H1 (cell line): ENCODE results near the gene EIF3B. TPM values are rescaled to one million over a fixed set of nuclear protein-coding genes. Genes with fewer than 3 reads are reported as not detected.
A peak's percentile ranks its signal among the peaks of the same experiment; 100 is the strongest.

ENCODE experiments used
- CTCF ChIA-PET: fragments of 300-600 bp; sonication (Branson Sonifier 250); formaldehyde crosslinking; loops from one replicate; lab custom pipeline; 2021; ENCODE audit not compliant: partially characterized antibody; lab: Charles Lee
- POLR2A ChIA-PET: fragments of 300-600 bp; sonication (Branson Sonifier 250); formaldehyde crosslinking; loops from one replicate; lab custom pipeline; 2021; ENCODE audit warnings: inconsistent platforms; ENCODE audit not compliant: partially characterized antibody; lab: Charles Lee
- DNase-seq, 2 experiments: peaks; one replicate each; pipeline versions ENCODE4 v3.0.0 to v3.0.0-alpha.2; 2010 to 2022; ENCODE audit warnings: low spot score in 2 of 2, low read depth in 1 of 2, mixed read lengths in 1 of 2
- FAIRE-seq: peaks from 2 replicates; lab custom pipeline; 2011; peaks lifted over from hg19 to GRCh38; lab: Jason Lieb, UNC
- H2AFZ ChIP-seq: 2 replicates; pipeline ENCODE4 v1.8.1; 2012; ENCODE audit warnings: low read length, inconsistent platforms
- H2AK5ac ChIP-seq: 2 replicates; pipeline ENCODE4 v1.6.1; 2013; ENCODE audit warnings: low read depth, low read length
- H2BK120ac ChIP-seq: replicated peaks from 2 replicates; pipeline ENCODE3; 2013; ENCODE audit warnings: low read depth, low read length, inconsistent platforms
- H2BK12ac ChIP-seq: 2 replicates; pipeline ENCODE4 v1.6.1; 2013; ENCODE audit warnings: low read depth, low read length
- H2BK15ac ChIP-seq: 2 replicates; pipeline ENCODE4 v1.6.1; 2013; ENCODE audit warnings: low read length
- H2BK20ac ChIP-seq: 2 replicates; pipeline ENCODE4 v1.6.1; 2013; ENCODE audit warnings: low read length
- H2BK5ac ChIP-seq: 2 replicates; pipeline ENCODE4 v1.6.1; 2013; ENCODE audit warnings: low read depth, low read length
- H3K14ac ChIP-seq: 2 replicates; pipeline ENCODE4 v1.6.1; 2013; ENCODE audit warnings: inconsistent platforms; ENCODE audit not compliant: insufficient read length
- H3K18ac ChIP-seq: 2 replicates; pipeline ENCODE4 v1.6.1; 2013; ENCODE audit warnings: low read length; ENCODE audit errors: extremely low read depth
- H3K23ac ChIP-seq: 2 replicates; pipeline ENCODE4 v1.6.1; 2013; ENCODE audit warnings: inconsistent platforms; ENCODE audit not compliant: insufficient read length
- H3K23me2 ChIP-seq: 2 replicates; pipeline ENCODE4 v1.6.1; 2013; ENCODE audit warnings: low read depth, low read length
- H3K27ac ChIP-seq: 2 replicates; pipeline ENCODE4 v1.6.1; 2011; ENCODE audit warnings: low read depth, low read length, inconsistent platforms
- H3K27me3 ChIP-seq, 4 experiments: replicated peaks in 1 of 4; 1 replicate in 1 of 4; 2 replicates in 3 of 4; pipeline versions ENCODE4 v1.6.1 to v1.8.1; 2011 to 2013; ENCODE audit warnings: low read length in 3 of 4, mild to moderate bottlenecking in 3 of 4, inconsistent platforms in 2 of 4, mixed read lengths in 2 of 4, moderate library complexity in 1 of 4; ENCODE audit not compliant: control insufficient read depth in 3 of 4, insufficient read depth in 3 of 4; ENCODE audit errors: extremely low read depth in 1 of 4
- H3K36me3 ChIP-seq, 4 experiments: 2 replicates each; pipeline versions ENCODE4 v1.6.1 to v1.8.1; 2011 to 2013; ENCODE audit warnings: mild to moderate bottlenecking in 4 of 4, low read length in 3 of 4, moderate library complexity in 2 of 4, control low read depth in 1 of 4, inconsistent platforms in 1 of 4; ENCODE audit not compliant: insufficient read depth in 4 of 4, control insufficient read depth in 2 of 4
- H3K4ac ChIP-seq: replicated peaks from 2 replicates; pipeline ENCODE3; 2013; ENCODE audit warnings: low read length, low read depth, mixed read lengths, inconsistent platforms; ENCODE audit not compliant: insufficient read length
- H3K4me1 ChIP-seq, 4 experiments: replicated peaks in 1 of 4; 1 replicate in 1 of 4; 2 replicates in 3 of 4; pipeline versions ENCODE4 v1.6.1 to v1.8.1; 2011 to 2013; ENCODE audit warnings: low read length in 3 of 4, inconsistent platforms in 2 of 4, mixed read lengths in 1 of 4; ENCODE audit not compliant: insufficient read depth in 4 of 4, control insufficient read depth in 3 of 4
- H3K4me2 ChIP-seq, 2 experiments: 2 replicates each; pipeline versions ENCODE4 v1.6.1 to v1.8.1; 2011 to 2013; ENCODE audit warnings: low read depth in 2 of 2, low read length in 2 of 2, control low read depth in 1 of 2, inconsistent platforms in 1 of 2, mild to moderate bottlenecking in 1 of 2; ENCODE audit not compliant: insufficient read depth in 1 of 2
- H3K4me3 ChIP-seq, 4 experiments: fragments of 200-600, 300-600 bp in 1 of 4; sonication (generic), shearing (Covaris generic), sonication (Bioruptor Twin) in 1 of 4; 2 replicates each; pipeline versions ENCODE4 v1.5.1 to v1.8.1; 2011 to 2016; ENCODE audit warnings: low read length in 4 of 4, low read depth in 3 of 4, control low read depth in 2 of 4, inconsistent platforms in 2 of 4, mild to moderate bottlenecking in 2 of 4, mixed read lengths in 1 of 4, moderate library complexity in 1 of 4; ENCODE audit not compliant: insufficient read depth in 2 of 4; ENCODE audit errors: extremely low read depth in 1 of 4
- H3K56ac ChIP-seq: replicated peaks from 2 replicates; pipeline ENCODE3; 2013; ENCODE audit warnings: low read depth, mild to moderate bottlenecking, mixed read lengths, low read length, inconsistent platforms; ENCODE audit not compliant: insufficient read length
- H3K79me1 ChIP-seq: 2 replicates; pipeline ENCODE4 v1.6.1; 2013; ENCODE audit warnings: low read depth, low read length, control low read depth
- H3K79me2 ChIP-seq, 2 experiments: 2 replicates each; pipeline versions ENCODE4 v1.6.1 to v1.8.1; 2012 to 2013; ENCODE audit warnings: low read length in 2 of 2, mild to moderate bottlenecking in 2 of 2, inconsistent platforms in 1 of 2; ENCODE audit not compliant: insufficient read depth in 2 of 2, control insufficient read depth in 1 of 2
- H3K9ac ChIP-seq, 4 experiments: replicated peaks in 1 of 4; 1 replicate in 1 of 4; 2 replicates in 3 of 4; pipeline versions ENCODE4 v1.6.1 to v1.8.1; 2011 to 2013; ENCODE audit warnings: low read depth in 3 of 4, low read length in 3 of 4, control low read depth in 2 of 4, mild to moderate bottlenecking in 2 of 4, moderate library complexity in 2 of 4, inconsistent platforms in 1 of 4; ENCODE audit errors: extremely low read depth in 1 of 4
- H3K9me3 ChIP-seq, 2 experiments: 2 replicates each; pipeline versions ENCODE4 v1.6.1 to v1.8.1; 2012 to 2013; ENCODE audit warnings: mild to moderate bottlenecking in 2 of 2, moderate library complexity in 2 of 2, control low read depth in 1 of 2, inconsistent platforms in 1 of 2, low read depth in 1 of 2, low read length in 1 of 2, mixed read lengths in 1 of 2; ENCODE audit not compliant: insufficient read depth in 2 of 2
- H4K20me1 ChIP-seq, 2 experiments: replicated peaks in 1 of 2; 2 replicates each; pipeline versions ENCODE3 to v1.8.1; 2011 to 2013; ENCODE audit warnings: inconsistent platforms in 2 of 2, low read length in 2 of 2, mild to moderate bottlenecking in 1 of 2; ENCODE audit not compliant: insufficient read depth in 2 of 2, control insufficient read depth in 1 of 2
- H4K5ac ChIP-seq: 2 replicates; pipeline ENCODE4 v1.6.1; 2013; ENCODE audit warnings: low read length, low read depth, mixed read lengths, inconsistent platforms; ENCODE audit not compliant: insufficient read length
- H4K8ac ChIP-seq: 2 replicates; pipeline ENCODE4 v1.8.0; 2013; ENCODE audit warnings: mild to moderate bottlenecking, moderate library complexity, low read length, inconsistent platforms; ENCODE audit not compliant: insufficient read depth; ENCODE audit errors: extremely low read depth
- H4K91ac ChIP-seq: replicated peaks from 2 replicates; pipeline ENCODE3; 2013; ENCODE audit warnings: low read length, mixed read lengths, inconsistent platforms; ENCODE audit not compliant: insufficient read length
- ASH2L ChIP-seq: fragments of 200-600, 300-600 bp; sonication (generic); IDR thresholded peaks from one replicate; pipeline ENCODE4 v1.7.1; 2017; ENCODE audit warnings: low read length
- GTF2F1 ChIP-seq: IDR thresholded peaks from 2 replicates; pipeline ENCODE4 v1.6.1; 2012; ENCODE audit warnings: low read depth, low read length, improper control_type of control experiment, borderline replicate concordance
- RBBP5 ChIP-seq: IDR thresholded peaks from 2 replicates; pipeline ENCODE4 v1.7.1; 2012; ENCODE audit warnings: low read depth, mild to moderate bottlenecking, inconsistent platforms, low read length, moderate library complexity, borderline replicate concordance
- SIRT6 ChIP-seq: IDR thresholded peaks from one replicate; pipeline ENCODE4 v1.7.1; 2012; ENCODE audit warnings: low read length, inconsistent platforms
- SIX5 ChIP-seq: IDR thresholded peaks from 2 replicates; pipeline ENCODE4 v1.6.1; 2011; ENCODE audit warnings: mild to moderate bottlenecking, low read depth, low read length
- SP2 ChIP-seq: IDR thresholded peaks from 2 replicates; pipeline ENCODE4 v1.6.1; 2012; ENCODE audit warnings: mild to moderate bottlenecking, low read length, inconsistent platforms
- SRF ChIP-seq: IDR thresholded peaks from 2 replicates; pipeline ENCODE4 v1.6.1; 2011; ENCODE audit warnings: mild to moderate bottlenecking, low read depth, low read length, moderate library complexity
- WGBS, 2 experiments: shearing (Covaris generic) in 1 of 2; methylation state at CpG; one replicate each; pipeline versions ENCODE4 v1.1.6 to v1.1.7; 2013 to 2015; ENCODE audit warnings: low lambda C conversion rate in 2 of 2, mixed read lengths in 2 of 2, inconsistent platforms in 1 of 2, low coverage in 1 of 2, missing lambda C conversion rate in 1 of 2; ENCODE audit not compliant: insufficient replicate concordance in 2 of 2, insufficient coverage in 1 of 2, insufficient read length in 1 of 2; ENCODE audit errors: extremely low coverage in 1 of 2, missing lambda C conversion rate in 1 of 2; 5-methylcytosine and 5-hydroxymethylcytosine counted together
- polyA plus RNA-seq, 7 experiments: library from polyadenylated mRNA; depleted of rRNA in 3 of 7; stranded (reverse) in 5 of 7; unstranded in 2 of 7; fragments of >200 nt in 5 of 7; fragments of 200-250 nt in 2 of 7; gene quantifications; 1 replicate in 5 of 7; 2 replicates in 1 of 7; 4 replicates in 1 of 7; pipeline versions ENCODE4 v1.2.1 to v1.2.3, GENCODE V29; 2011 to 2013; ENCODE audit warnings: missing spikeins in 2 of 7, mixed read lengths in 2 of 7
- total RNA-seq: library from RNA; stranded (reverse); fragmentation: NEBNext Ultra II Directional; extraction: Animal tissue kit (Norgen Biotek cat#: 25700); gene quantifications from 2 replicates; pipeline ENCODE4 v1.2.1, GENCODE V29; 2021

EIF3B gene
- total and polyA plus RNA-seq, 2 of the 8 experiments (the other 6 are each of a cell fraction or from before 2014, with no cell fraction given): 167 to 316 TPM

DNA sequence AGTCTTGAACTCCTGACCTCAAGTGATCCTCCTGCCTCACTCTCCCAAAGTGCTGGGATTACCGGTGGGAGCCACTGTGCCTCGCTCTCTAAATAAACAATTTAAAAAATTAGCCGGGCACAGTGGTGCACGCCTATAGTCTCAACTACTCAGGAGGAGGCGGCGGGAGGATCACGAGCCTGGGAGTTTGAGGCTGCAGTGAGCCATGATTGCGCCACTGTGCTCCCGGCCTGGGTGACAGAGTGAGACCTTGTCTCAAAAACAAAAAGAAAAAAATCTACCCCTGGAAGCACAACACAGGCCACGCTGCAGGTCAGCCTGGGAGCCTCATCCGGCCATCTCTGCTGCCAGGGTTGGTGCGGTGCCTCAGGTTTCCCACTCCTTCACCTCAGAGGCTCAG lies 3.8 kb upstream of the EIF3B start:
- H4K5ac ChIP-seq: no peak overlapping the region
- FAIRE-seq (no peak), DNase-seq (no peak)
- no peak overlapping the region for H2BK120ac ChIP-seq
- no peak overlapping the region for H3K23ac ChIP-seq
- H3K4me2 ChIP-seq: no peak overlapping the region
- no peak overlapping the region for H3K56ac ChIP-seq
- no peak overlapping the region for H2AFZ ChIP-seq
- WGBS, 2 experiments: 95% methylated on average over 12 of the region's 12 CpGs; no CpG with 5 or more reads in 1 of the 2 experiments
- H3K4me3 ChIP-seq: no peak overlapping the region
- H3K4ac ChIP-seq: no peak overlapping the region
- H3K27ac ChIP-seq: no peak overlapping the region
- TF ChIP-seq SRF (no peak), RBBP5 (no peak), SIRT6 (no peak), SP2 (no peak), SIX5 (no peak), GTF2F1 (no peak), ASH2L (no peak)
- H3K14ac ChIP-seq: no peak overlapping the region
- H2BK20ac ChIP-seq: no peak overlapping the region
- CTCF ChIA-PET: interaction anchor here (1.3 kb wide), 1 partner anchor 29 kb away, joined by 3 read pairs; no protein-coding TSS in a partner anchor
- peaks cover 8% of the 10 kb centered on the region for H3K79me1 ChIP-seq
- no peak overlapping the region for H3K18ac ChIP-seq
- peaks cover 8% of the 10 kb centered on the region for H3K23me2 ChIP-seq
- H3K79me2 ChIP-seq: peaks cover 10 to 65% of the 10 kb centered on the region in 2 experiments
- POLR2A ChIA-PET: interaction anchor here (1.0 to 1.7 kb wide), 2 partner anchors 118 to 126 kb away, joined by 3 to 7 read pairs; partner anchors contain the start of gene MAD1L1
- no peak overlapping the region for H2AK5ac ChIP-seq
- H2BK5ac ChIP-seq: no peak overlapping the region
- no peak overlapping the region for H2BK12ac ChIP-seq
- no peak overlapping the region for H3K9ac ChIP-seq
- no peaks in the 10 kb centered on the region for H3K27me3 ChIP-seq
- H4K20me1 ChIP-seq: peaks cover 4 to 7% of the 10 kb centered on the region in 2 experiments
- no peaks in the 10 kb centered on the region for H3K9me3 ChIP-seq
- H3K4me1 ChIP-seq: peaks cover 0 to 1% (median 0%) of the 10 kb centered on the region in 4 experiments; a peak in 2 of 7 replicates
- no peak overlapping the region for H4K91ac ChIP-seq
- peak overlapping the region; percentile 57; the same call in 1 of the 2 replicates for H4K8ac ChIP-seq
- H3K36me3 ChIP-seq: no peaks in the 10 kb centered on the region; a peak in 2 of 8 replicates
- no peak overlapping the region for H2BK15ac ChIP-seq
